Colonic mucosa (tissue), 4 donors: ENCODE measurements around the gene C1orf167. TPM values are rescaled to one million over a fixed set of nuclear protein-coding genes. Genes with fewer than 3 reads are reported as not detected.

ENCODE experiments used
- DNase-seq: peaks from one replicate; pipeline ENCODE4 v3.0.0-alpha.2; 2020
- H3K27ac ChIP-seq: fragments of 200-600 bp; one replicate; pipeline ENCODE4 v1.8.0; 2021
- H3K27me3 ChIP-seq: fragments of 200-600 bp; one replicate; pipeline ENCODE4 v1.8.0; 2021
- H3K36me3 ChIP-seq: fragments of 200-600 bp; one replicate; pipeline ENCODE4 v1.8.0; 2021
- H3K4me1 ChIP-seq: fragments of 200-600 bp; one replicate; pipeline ENCODE4 v1.8.0; 2021; ENCODE audit warnings: mild to moderate bottlenecking
- H3K4me3 ChIP-seq: fragments of 200-600 bp; one replicate; pipeline ENCODE4 v1.8.0; 2021
- H3K9ac ChIP-seq, 2 donors: one replicate each; pipeline ENCODE4 v1.7.0; 2013; ENCODE audit warnings: control low read depth in 2 of 2, low read depth in 2 of 2, low read length in 2 of 2
- H3K9me3 ChIP-seq: fragments of 200-600 bp; one replicate; pipeline ENCODE4 v1.8.0; 2021
- intact Hi-C: fragments of 100-400 bp; cut with DNase I; formaldehyde crosslinking; loops from one replicate; pipeline ENCODE4 v1.14.1; 2022
- total RNA-seq, 2 donors: library from RNA; stranded (reverse); fragmentation: NEBNext Ultra II Directional in 1 of 2; extraction: Animal tissue kit (Norgen Biotek cat#: 25700) in 1 of 2; gene quantifications; one replicate each; pipeline ENCODE4 v1.2.1, GENCODE V29; 2021
- TF ChIP-seq, protein P1 (sequence below): fragments of 200-600 bp; IDR thresholded peaks from one replicate; pipeline ENCODE4 v1.8.0; 2022; ENCODE audit warnings: antibody characterized with exemption, mild to moderate bottlenecking
- donor health status: healthy.
- donor health status: DM: no; HTN: no; CAD: no.
- donor health status: DM: no; HTN: no; CAD: no.

C1orf167 gene
- total RNA-seq, 2 donors from 2014 or later = not detected

DNA sequence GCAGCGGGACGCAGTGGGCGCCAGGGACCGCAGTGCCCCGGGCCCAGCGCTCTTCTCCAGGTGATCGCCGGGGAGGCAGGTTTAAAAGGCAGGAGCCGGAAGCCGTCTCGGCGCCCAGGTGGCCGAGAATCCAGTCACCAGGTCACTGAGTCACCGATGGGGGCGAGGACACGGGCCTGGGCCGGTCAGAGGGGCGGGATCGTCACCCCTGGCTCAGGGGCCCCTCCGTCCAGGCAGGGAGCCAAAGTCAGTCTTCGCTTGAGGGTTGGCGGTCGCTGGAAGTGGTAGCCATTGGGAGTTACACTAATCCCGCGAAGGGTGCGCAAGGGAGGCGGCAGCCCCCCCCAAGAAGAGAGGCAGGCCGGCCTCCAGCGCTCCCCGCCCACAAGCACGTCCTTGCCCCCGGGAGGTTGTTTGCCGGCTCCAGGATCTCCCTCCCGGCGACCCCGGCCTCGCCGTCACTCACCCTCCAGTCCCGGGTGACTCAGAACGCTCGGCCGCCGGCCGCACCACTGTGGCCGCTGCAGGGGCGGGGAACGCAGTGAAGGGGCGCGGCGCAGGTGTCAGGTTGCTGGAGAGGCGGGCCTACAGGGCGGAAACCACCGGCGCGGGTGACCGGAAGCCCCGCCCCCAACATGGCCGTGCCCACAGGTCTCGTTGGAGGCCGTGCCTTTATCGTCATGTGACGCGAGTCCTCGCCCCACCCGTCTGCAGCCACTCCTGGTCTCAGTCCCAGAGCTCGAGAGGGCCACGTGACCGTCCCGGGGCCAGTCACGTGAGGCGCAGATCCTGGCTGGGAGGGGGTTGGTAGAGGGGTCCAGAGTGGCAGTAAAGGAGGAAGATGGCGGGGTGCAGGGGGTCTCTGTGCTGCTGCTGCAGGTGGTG lies 43.7 kb downstream of the C1orf167 start, which contains the start of the genes CLCN6 and MTHFR:
Gene CLCN6, plus strand, starts transcription at position 770 of the 885 bp plus-strand sequence. Its CDS starts 72 bp downstream, at position 842.
Gene MTHFR, minus strand, starts transcription at position 543 of the 885 bp plus-strand sequence. CDS start 2,848 bp downstream, outside the sequence.
- DNase-seq = peak; percentile 99
- no peaks in the 10 kb centered on the region for H3K9me3 ChIP-seq
- peaks cover 20% of the 10 kb centered on the region for H3K4me1 ChIP-seq
- peaks cover under 1% of the 10 kb centered on the region for H3K36me3 ChIP-seq
- peak within 1 kb of the TSS; percentile 96 to 99 for H3K9ac ChIP-seq
- no peaks in the 10 kb centered on the region for H3K27me3 ChIP-seq
- intact Hi-C loops = no loop called here
- peak within 1 kb of the TSS; percentile 91 for H3K27ac ChIP-seq
- TF ChIP-seq, protein P1, sequence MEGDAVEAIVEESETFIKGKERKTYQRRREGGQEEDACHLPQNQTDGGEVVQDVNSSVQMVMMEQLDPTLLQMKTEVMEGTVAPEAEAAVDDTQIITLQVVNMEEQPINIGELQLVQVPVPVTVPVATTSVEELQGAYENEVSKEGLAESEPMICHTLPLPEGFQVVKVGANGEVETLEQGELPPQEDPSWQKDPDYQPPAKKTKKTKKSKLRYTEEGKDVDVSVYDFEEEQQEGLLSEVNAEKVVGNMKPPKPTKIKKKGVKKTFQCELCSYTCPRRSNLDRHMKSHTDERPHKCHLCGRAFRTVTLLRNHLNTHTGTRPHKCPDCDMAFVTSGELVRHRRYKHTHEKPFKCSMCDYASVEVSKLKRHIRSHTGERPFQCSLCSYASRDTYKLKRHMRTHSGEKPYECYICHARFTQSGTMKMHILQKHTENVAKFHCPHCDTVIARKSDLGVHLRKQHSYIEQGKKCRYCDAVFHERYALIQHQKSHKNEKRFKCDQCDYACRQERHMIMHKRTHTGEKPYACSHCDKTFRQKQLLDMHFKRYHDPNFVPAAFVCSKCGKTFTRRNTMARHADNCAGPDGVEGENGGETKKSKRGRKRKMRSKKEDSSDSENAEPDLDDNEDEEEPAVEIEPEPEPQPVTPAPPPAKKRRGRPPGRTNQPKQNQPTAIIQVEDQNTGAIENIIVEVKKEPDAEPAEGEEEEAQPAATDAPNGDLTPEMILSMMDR = no peak
- peak within 1 kb of the TSS; percentile 55 for H3K4me3 ChIP-seq

DNA sequence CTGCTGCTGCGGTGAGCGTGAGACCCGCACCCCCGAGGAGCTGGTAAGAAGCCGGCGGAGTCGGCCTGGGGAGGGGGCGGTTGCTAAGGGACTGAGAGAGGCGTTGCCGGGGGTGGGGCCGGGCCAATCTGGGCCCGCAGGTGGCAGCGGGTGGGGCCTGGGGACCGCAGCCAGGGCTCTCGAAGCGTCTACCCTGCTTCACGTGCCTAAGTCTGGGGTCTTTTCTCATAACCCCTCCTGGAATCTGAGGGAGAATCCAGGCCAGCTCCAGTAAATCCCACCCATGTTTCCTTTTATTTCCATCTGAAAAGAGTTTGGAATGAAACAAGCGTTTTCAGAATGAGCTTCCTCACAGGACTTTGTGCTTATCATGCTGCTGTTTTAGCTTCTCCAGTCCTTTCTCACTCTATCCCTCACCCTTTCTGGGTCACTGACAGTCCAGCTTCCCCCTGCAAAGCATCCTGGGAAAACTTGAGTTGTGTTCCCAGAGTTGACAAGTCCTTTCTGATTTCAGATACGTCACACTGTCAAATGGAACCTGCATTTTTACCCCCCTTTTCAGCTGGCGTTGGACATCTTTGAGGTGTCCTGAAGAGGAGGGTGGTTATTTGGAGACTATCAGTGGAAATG lies 44.4 kb downstream of the C1orf167 start:
- DNase-seq = peak; percentile 58
- intact Hi-C loops = no loop called here
- H3K27me3 ChIP-seq = no peaks in the 10 kb centered on the region
- H3K27ac ChIP-seq = peak overlapping the region; percentile 91
- peak overlapping the region; percentile 55 for H3K4me3 ChIP-seq
- H3K36me3 ChIP-seq = no peaks in the 10 kb centered on the region
- H3K4me1 ChIP-seq = peaks cover 20% of the 10 kb centered on the region
- TF ChIP-seq, protein P1 = no peak
- peak overlapping the region; percentile 80 to 96 for H3K9ac ChIP-seq
- no peaks in the 10 kb centered on the region for H3K9me3 ChIP-seq

DNA sequence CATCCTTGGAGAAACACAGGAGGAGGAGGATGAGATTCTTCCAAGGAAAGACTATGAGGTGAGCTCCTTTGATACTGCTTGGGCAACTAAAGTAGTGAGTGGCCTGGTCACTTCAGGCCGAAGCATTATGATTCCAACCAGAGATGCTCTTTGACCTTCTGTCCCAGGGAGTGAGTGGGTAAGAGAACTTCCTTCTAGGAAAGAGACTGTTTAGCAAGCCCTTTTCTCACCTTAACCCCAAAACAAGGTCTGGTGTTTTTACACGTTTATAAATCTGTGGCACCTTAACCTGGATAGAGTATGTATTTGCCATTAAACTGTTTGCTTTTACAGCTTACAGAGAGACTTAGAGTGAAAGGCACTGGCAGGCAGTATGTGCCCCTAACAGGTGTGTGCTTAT lies 45.1 kb downstream of the C1orf167 start:
- peak overlapping the region in 1 of 2 donors; percentile 96 for H3K9ac ChIP-seq
- no peaks in the 10 kb centered on the region for H3K36me3 ChIP-seq
- no peaks in the 10 kb centered on the region for H3K9me3 ChIP-seq
- H3K27ac ChIP-seq = peak overlapping the region; percentile 91
- TF ChIP-seq, protein P1 = no peak
- intact Hi-C loops = no loop called here
- H3K4me1 ChIP-seq = peaks cover 20% of the 10 kb centered on the region
- H3K27me3 ChIP-seq = no peaks in the 10 kb centered on the region
- peak overlapping the region; percentile 55 for H3K4me3 ChIP-seq
- peak; percentile 24 for DNase-seq

DNA sequence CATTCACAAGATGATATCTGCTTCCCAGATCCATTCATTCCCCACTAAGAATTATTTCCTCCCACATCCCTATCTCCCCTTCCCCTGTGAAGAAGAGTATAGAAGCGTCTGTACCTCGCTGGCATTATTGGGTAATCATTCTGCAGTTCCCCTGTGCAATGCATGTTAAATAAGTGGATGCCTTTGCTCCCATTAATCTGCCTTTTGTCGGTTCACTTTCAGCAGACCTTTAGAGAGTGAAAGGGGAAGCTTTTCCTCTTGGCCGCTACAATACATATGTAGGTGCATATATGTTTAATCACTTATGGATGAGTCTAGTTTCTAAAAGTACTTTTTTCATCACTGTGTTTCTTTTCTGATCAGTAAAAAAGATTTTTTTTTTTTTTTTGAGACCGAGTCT lies 51.0 kb downstream of the C1orf167 start:
- Histone ChIP-seq H3K27ac (no peak overlapping the region), H3K27me3 (no peaks in the 10 kb centered on the region), H3K4me1 (no peaks in the 10 kb centered on the region), H3K9ac (no peak overlapping the region), H3K4me3 (no peak overlapping the region), H3K9me3 (no peaks in the 10 kb centered on the region), H3K36me3 (no peaks in the 10 kb centered on the region)
- intact Hi-C loops = no loop called here
- TF ChIP-seq, protein P1 = no peak
- DNase-seq = no peak

DNA sequence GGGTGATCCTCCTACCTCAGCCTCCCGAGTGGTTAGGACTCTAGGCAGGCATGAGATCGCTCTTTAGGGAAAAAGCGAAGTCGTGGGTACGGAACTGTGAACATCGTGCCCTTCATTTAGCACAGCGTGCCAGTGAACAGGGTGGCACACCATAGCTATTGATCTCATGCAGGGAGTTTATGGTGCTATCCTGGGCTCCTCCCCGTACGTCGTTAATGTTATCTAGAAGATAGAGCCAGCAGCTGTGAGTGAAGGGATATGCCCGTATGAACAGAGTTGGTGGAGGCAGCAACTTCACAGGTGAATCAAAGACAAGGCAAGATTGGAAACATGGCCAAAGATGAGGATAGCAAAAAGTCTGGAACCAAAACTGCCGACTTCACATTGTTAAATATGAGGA lies 55.2 kb downstream of the C1orf167 start:
- Histone ChIP-seq H3K4me3 (no peak overlapping the region), H3K27me3 (no peaks in the 10 kb centered on the region), H3K4me1 (no peaks in the 10 kb centered on the region), H3K9me3 (no peaks in the 10 kb centered on the region), H3K27ac (no peak overlapping the region), H3K36me3 (peaks cover 17% of the 10 kb centered on the region), H3K9ac (no peak overlapping the region)
- TF ChIP-seq, protein P1 = no peak
- DNase-seq = no peak
- intact Hi-C loops = no loop called here
